HUDEP-2 (cell line): ENCODE measurements around the gene MARCHF7.
"Not testable (repeated sequence)": the region's sequence is repeated elsewhere in the genome, so short reads cannot be mapped to it uniquely, and the experiment has no call there.

Experiments
- DNase-seq, 76 experiments: peaks; one replicate each; lab custom pipeline; 2025; ENCODE audit not compliant: unreplicated experiment in 76 of 76; lab: John Stamatoyannopoulos, UW

MARCHF7 gene

GRCh38 chr2:159712143-159712928 lies at the start of gene MARCHF7:
TSS of gene MARCHF7 (plus strand) at chr2:159712506. CDS start at chr2:159729023, 16,517 bp downstream.
- DNase-seq, result peak; percentile 39 to 98 (median 94)

GRCh38 chr2:159667423-159667822 lies 44.9 kb upstream of the MARCHF7 start:
- not testable (repeated sequence) for DNase-seq

- DNase-seq, result no peak
Measured at GRCh38 chr2:159671047-159671446, 41.3 kb upstream of the MARCHF7 start.

DNA sequence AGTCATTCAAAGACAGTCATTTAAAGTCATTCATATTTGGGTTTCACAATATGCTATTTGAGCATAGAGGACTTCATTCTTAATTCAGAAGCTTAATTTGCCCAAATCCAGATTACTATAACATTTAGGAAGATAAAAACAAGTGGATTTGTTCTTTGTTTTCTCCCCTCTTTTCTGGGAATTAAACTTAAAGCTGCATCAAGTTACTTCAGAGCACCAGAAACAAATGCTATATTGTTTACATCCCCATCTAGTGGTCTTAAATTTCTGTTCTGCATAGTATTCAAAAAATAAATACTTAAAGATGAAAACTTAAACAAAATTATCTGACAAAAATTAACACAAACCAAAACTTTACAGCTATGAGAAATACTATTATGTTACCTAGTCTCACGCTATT lies 34.7 kb upstream of the MARCHF7 start:
- DNase-seq, result peak in 3 of 76 experiments; percentile 2 to 8 (median 3)

DNA sequence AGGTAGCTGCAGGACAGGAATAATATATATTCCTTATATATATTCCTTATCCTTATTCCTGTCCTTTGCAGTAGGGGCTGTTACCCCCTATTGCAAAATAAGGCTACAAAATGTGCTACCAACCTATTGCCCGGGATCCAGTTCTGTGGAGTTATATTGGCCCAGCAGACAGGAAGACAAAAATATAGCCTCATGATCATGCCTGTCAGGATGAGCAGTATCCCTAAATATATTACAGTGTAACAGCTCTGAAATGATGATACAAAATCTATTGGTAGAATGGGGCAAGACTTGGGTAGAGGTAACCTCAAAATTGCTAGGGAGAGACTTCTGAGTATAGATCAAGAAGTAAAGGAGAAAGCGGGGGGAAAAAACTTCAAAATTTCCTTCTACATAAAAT lies 31.6 kb upstream of the MARCHF7 start:
- no peak for DNase-seq

GRCh38 chr2:159683817-159684216 lies 28.5 kb upstream of the MARCHF7 start:
- no peak for DNase-seq

DNA sequence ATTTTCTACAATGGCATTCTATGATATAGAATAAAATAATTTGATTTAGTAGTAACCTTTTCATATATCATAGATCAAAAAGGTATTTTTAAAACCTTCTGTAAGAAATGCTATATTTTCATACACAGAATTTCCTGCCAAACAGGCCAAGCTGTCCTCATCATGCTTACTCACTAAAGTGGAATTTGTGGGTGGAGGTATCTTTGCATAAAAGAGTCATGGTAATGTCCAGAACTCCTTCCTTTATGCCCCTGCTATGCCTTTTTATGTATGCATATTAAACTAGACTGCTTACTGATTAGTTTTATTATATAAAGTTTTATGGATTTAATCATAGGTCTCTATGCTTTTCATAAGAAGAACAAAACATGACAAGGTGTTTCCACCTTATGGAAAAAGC lies 27.5 kb upstream of the MARCHF7 start:
- DNase-seq, result no peak

GRCh38 chr2:159694500-159695040 lies 17.7 kb upstream of the MARCHF7 start:
- no peak for DNase-seq

DNA sequence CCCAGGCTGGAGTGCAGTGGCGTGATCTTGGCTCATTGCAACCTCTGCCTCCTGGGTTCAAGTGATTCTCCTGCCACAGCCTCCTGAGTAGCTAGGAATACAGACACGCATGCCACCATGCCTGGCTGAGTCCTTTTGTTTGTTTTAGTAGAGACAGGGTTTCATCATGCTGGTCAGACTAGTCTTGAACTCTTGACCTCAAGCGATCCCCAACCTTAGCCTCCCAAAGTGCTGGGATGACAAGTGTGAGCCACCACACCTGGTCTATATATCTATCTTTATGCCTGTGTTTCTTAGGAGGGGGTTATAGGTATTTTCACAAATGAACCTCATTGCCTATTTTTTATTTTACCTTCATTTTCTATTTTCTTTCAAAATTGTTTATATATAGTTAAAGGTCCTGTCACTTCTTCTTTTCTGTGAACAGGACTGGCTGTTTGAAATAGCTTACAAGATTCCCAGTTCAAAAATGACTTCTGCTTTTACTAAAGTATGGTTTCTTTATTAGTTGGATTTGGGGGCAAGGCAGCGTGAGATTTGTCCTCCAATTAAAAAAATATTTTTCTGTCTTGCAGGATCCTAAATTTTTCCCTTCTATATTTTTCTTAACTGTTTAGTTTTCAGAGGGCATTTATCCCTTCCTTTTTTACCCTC lies 16.4 kb upstream of the MARCHF7 start:
- DNase-seq, result no peak

DNA sequence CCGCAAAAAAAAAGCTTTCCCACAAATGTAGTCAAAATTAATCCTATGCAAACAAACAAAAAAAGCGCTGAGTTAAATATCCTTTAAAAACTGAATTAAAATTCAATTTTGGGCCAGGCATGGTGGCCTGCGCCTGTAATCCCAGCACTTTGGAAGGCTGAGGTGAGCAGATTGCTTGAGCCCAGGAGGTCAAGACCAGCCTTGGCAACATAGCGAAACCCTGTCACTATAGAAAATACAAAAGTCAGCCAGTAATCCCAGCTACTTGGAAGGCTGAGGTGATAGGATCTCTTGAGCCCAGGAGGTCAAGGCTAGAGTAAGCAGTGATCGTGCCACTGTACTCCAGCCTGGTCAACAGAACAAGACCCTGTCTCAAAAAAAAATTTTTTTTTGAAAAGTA lies 8.8 kb upstream of the MARCHF7 start:
- no peak for DNase-seq

DNA sequence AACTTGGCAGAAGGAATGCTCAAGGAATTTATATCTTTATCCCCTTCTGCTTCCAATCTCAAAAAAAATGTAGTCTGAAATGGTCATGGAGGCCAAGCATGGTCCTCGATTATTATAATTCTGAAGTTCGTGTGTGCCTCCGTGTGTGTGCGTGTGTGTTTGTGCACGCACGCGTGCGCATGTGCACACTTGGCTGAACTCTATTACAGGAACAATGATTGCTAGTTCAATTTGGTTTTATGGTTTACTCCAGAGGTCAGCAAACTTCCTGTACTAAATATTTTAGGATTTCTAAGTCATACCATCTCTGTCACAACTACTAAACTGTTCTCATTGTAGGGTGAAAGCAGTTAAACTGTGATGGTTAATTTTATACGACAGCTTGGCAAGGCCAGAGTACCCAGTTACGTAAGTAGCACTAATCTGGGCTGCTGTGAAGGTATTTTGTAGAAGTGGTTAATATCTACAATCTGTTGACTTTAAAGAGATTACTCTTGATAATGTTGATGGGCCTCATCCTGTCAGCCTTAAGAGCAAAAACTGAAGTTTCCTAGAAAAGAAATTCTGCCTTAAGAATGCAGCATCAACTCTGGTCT lies 5.8 kb upstream of the MARCHF7 start:
- DNase-seq, result no peak

- no peak for DNase-seq
Measured at GRCh38 chr2:159708066-159708760, 4.1 kb upstream of the MARCHF7 start.

DNA sequence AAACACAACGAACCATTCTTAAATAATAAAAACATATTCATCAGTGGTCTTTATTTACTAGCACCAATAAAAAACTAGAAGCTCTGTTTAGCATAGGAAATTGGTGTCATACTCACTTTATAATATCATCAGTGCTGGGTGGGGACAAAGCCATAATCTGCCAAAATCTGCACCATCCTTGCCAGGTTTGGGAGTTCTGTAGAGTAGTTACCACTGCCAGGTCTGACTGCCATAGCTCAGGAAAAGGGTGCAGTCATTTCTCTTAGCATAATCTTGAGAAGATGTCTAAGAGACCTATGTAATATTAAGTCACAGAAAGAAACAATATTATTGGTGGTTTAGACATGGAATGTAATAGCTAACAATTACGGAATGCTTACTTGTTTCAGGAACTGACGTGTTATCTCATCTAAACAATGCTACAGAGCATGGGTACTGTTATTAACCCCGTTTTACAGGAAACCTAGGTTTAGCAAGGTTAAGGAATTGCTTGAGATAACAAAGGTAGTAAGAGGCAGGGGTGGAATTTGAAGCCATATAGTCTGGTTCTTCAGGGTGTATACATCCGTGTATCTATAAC lies 1.6 kb upstream of the MARCHF7 start:
- DNase-seq, result no peak

GRCh38 chr2:159711562-159712142 lies 654 bp upstream of the MARCHF7 start:
- peak in 2 of 76 experiments; percentile 23 to 67 for DNase-seq

GRCh38 chr2:159712929-159713420 lies 669 bp downstream of the MARCHF7 start:
- DNase-seq, result peak in 9 of 76 experiments; percentile 8 to 40 (median 23)

GRCh38 chr2:159713631-159714246 lies 1.4 kb downstream of the MARCHF7 start:
- DNase-seq, result peak in 6 of 76 experiments; percentile 6 to 38 (median 16)

- no peak for DNase-seq
Measured at GRCh38 chr2:159714247-159714930, 2.1 kb downstream of the MARCHF7 start.

- no peak for DNase-seq
Measured at GRCh38 chr2:159715451-159715850, 3.1 kb downstream of the MARCHF7 start.

- DNase-seq, result not testable (repeated sequence)
Measured at GRCh38 chr2:159716409-159716808, 4.1 kb downstream of the MARCHF7 start.
